Heart left ventricle (tissue), 13 donors: Measurements from ENCODE around the gene PTPRE.

ENCODE experiments used
- CTCF ChIP-seq, 12 donors: fragments of 200-600 bp; sonication (generic) in 4 of 12; IDR thresholded peaks; one replicate each; pipeline versions ENCODE4 v1.5.0 to v1.8.0; 2018 to 2022; ENCODE audit warnings: antibody characterized with exemption in 12 of 12, mild to moderate bottlenecking in 5 of 12
- POLR2A ChIP-seq, 2 donors: fragments of 450-650 bp; IDR thresholded peaks; one replicate each; pipeline ENCODE4 v1.6.1; 2017; ENCODE audit warnings: antibody characterized with exemption in 2 of 2, mild to moderate bottlenecking in 2 of 2, moderate library complexity in 2 of 2
- donor health status: ischemic (EF 13 %, LVEDD 7.1; RV severe dilation, severe dysfunction).
- donor health status: DM: no; HTN: yes; CAD: no.
- donor health status: DM: no; HTN: no; CAD: no.
- donor health status: ischemic (EF 25% LVEDD 6.9; RV normal size, moderate dysfunction).
- donor health status: ischemic (EF 25% LVEDD 5.7; RV mildly dilated, moderate dysfunction).
- donor health status: ischemic (EF 35%, LVEDD 5.7; RV mildly dilated, moderate dysfunction).
- donor health status: nonischemic (EF 11% LVEDD 7.7; RV severe dilation, severe dysfunction).
- donor health status: DM: yes; HTN: yes; CAD: no.
- donor health status: PGD.
- donor health status: ischemic (EF 29% LVEDD 5.4; RV normal size, mild dysfunction).
- donor health status: nonischemic (EF 23%, LVEDD 6.1; RV moderate dilation, normal function).

- no peak for TF ChIP-seq CTCF (IDR thresholded peaks at IDR 0.05)
- TF ChIP-seq POLR2A (IDR thresholded peaks at IDR 0.05), result no peak
Observed at GRCh38 chr10:128000471-128001362, 93.8 kb downstream of the PTPRE start.
